NB4 (cell line): ENCODE data around the gene DCTN2.

Experiments used
- MAX ChIP-seq: IDR thresholded peaks from 2 replicates; pipeline ENCODE4 v1.6.1; 2011; ENCODE audit warnings: low read depth, low read length
- MYC ChIP-seq: IDR thresholded peaks from 2 replicates; pipeline ENCODE4 v1.6.1; 2011; ENCODE audit warnings: low read depth, low read length
- TF ChIP-seq, protein P1 (sequence below): IDR thresholded peaks from one replicate; pipeline ENCODE4 v1.5.1; 2012; ENCODE audit warnings: low read depth, low read length

- no peak for TF ChIP-seq MAX
- TF ChIP-seq, protein P1, sequence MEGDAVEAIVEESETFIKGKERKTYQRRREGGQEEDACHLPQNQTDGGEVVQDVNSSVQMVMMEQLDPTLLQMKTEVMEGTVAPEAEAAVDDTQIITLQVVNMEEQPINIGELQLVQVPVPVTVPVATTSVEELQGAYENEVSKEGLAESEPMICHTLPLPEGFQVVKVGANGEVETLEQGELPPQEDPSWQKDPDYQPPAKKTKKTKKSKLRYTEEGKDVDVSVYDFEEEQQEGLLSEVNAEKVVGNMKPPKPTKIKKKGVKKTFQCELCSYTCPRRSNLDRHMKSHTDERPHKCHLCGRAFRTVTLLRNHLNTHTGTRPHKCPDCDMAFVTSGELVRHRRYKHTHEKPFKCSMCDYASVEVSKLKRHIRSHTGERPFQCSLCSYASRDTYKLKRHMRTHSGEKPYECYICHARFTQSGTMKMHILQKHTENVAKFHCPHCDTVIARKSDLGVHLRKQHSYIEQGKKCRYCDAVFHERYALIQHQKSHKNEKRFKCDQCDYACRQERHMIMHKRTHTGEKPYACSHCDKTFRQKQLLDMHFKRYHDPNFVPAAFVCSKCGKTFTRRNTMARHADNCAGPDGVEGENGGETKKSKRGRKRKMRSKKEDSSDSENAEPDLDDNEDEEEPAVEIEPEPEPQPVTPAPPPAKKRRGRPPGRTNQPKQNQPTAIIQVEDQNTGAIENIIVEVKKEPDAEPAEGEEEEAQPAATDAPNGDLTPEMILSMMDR, result no peak
- TF ChIP-seq MYC, result no peak
Observed at GRCh38 chr12:57534991-57535543, 11.9 kb downstream of the DCTN2 start.
